GM23338 (cell line): ENCODE measurements around the gene CARMIL1. TPM values are rescaled to one million over a fixed set of nuclear protein-coding genes. Genes with fewer than 3 reads are reported as not detected.

Source experiments
- ATAC-seq: fragments of 200-7000 bp; cut with Tn5 transposase; 3 replicates; pipeline ENCODE4 v1.9.1; 2020
- DNase-seq: peaks from one replicate; pipeline ENCODE4 v3.0.0-alpha.2; 2015; ENCODE audit warnings: low spot score
- H2AFZ ChIP-seq: fragments of 200-600 bp; sonication (generic); 2 replicates; pipeline ENCODE4 v1.8.0; 2016; ENCODE audit warnings: antibody characterized with exemption, mild to moderate bottlenecking, moderate library complexity
- H3F3A ChIP-seq: fragments of 200-600 bp; sonication (generic); replicated peaks from 2 replicates; pipeline ENCODE4 v1.8.0; 2017; ENCODE audit warnings: antibody characterized with exemption, mixed run types, low read depth
- H3K27ac ChIP-seq: fragments of 200-600 bp; sonication (generic); 2 replicates; pipeline ENCODE4 v1.6.1; 2016; ENCODE audit warnings: low read depth
- H3K27me3 ChIP-seq: fragments of 200-600 bp; sonication (generic); 2 replicates; pipeline ENCODE4 v1.8.0; 2016; ENCODE audit warnings: mild to moderate bottlenecking, mixed run types, moderate library complexity; ENCODE audit not compliant: insufficient read depth
- H3K36me3 ChIP-seq: fragments of 200-600 bp; sonication (generic); 2 replicates; pipeline ENCODE4 v1.8.0; 2016; ENCODE audit warnings: mild to moderate bottlenecking; ENCODE audit not compliant: insufficient read depth
- H3K4me1 ChIP-seq: fragments of 200-600 bp; sonication (generic); 2 replicates; pipeline ENCODE4 v1.8.0; 2016; ENCODE audit warnings: mild to moderate bottlenecking, moderate library complexity; ENCODE audit not compliant: insufficient read depth
- H3K4me2 ChIP-seq: fragments of 200-600 bp; sonication (generic); 2 replicates; pipeline ENCODE4 v1.7.1; 2017; ENCODE audit warnings: mixed run types
- H3K4me3 ChIP-seq: fragments of 200-600 bp; sonication (generic); 2 replicates; pipeline ENCODE4 v1.6.1; 2016; ENCODE audit warnings: mixed run types
- H3K79me2 ChIP-seq: fragments of 200-600 bp; sonication (generic); replicated peaks from 2 replicates; pipeline ENCODE4 v1.8.0; 2017; ENCODE audit warnings: mild to moderate bottlenecking; ENCODE audit not compliant: insufficient read depth
- H3K9me2 ChIP-seq: fragments of 200-600 bp; sonication (generic); 2 replicates; pipeline ENCODE4 v1.8.0; 2017; ENCODE audit not compliant: insufficient read depth
- H4K20me1 ChIP-seq: fragments of 200-600 bp; sonication (generic); replicated peaks from 2 replicates; pipeline ENCODE4 v1.8.0; 2017; ENCODE audit warnings: mild to moderate bottlenecking; ENCODE audit not compliant: insufficient read depth
- H3K27ac Mint-ChIP-seq: 2 replicates; pipeline ENCODE4 v1.8.0; 2020; ENCODE audit warnings: inconsistent platforms, mild to moderate bottlenecking, moderate library complexity, mixed read lengths
- H3K27me3 Mint-ChIP-seq: 3 replicates; pipeline ENCODE4 v1.8.0; 2022; ENCODE audit warnings: low read depth, mild to moderate bottlenecking, moderate library complexity, mixed read lengths, inconsistent platforms; ENCODE audit not compliant: insufficient read depth, poor library complexity
- H3K36me3 Mint-ChIP-seq: 3 replicates; pipeline ENCODE4 v1.8.0; 2021; ENCODE audit warnings: low read depth, mild to moderate bottlenecking, inconsistent platforms, moderate library complexity, mixed read lengths
- H3K4me1 Mint-ChIP-seq: 3 replicates; pipeline ENCODE4 v1.8.0; 2020; ENCODE audit warnings: mild to moderate bottlenecking, inconsistent platforms, mixed read lengths
- H3K4me3 Mint-ChIP-seq: 3 replicates; pipeline ENCODE4 v1.8.0; 2021; ENCODE audit warnings: moderate library complexity, mild to moderate bottlenecking, inconsistent platforms, mixed read lengths
- H3K9me3 Mint-ChIP-seq: 3 replicates; pipeline ENCODE4 v1.8.0; 2020; ENCODE audit warnings: moderate library complexity, mild to moderate bottlenecking, inconsistent platforms, mixed read lengths
- CREB1 ChIP-seq: fragments of 250-450 bp; sonication (Bioruptor Pico); IDR thresholded peaks from 2 replicates; pipeline ENCODE4 v1.5.0; 2020; ENCODE audit warnings: low read depth, mild to moderate bottlenecking, moderate library complexity
- CTCF ChIP-seq, 2 experiments: fragments of 200-600 bp in 1 of 2; sonication (generic) in 1 of 2; conservative IDR thresholded peaks; 2 replicates each; pipeline versions ENCODE4 v1.5.1 to v1.6.1; 2016 to 2017; ENCODE audit warnings: antibody characterized with exemption in 2 of 2, low read depth in 2 of 2, mild to moderate bottlenecking in 2 of 2, moderate library complexity in 1 of 2
- ETS1 ChIP-seq: IDR thresholded peaks from 2 replicates; pipeline ENCODE4 v1.6.1; 2016; ENCODE audit warnings: antibody characterized with exemption
- EZH2 ChIP-seq: fragments of 200-600 bp; sonication (generic); IDR thresholded peaks from one replicate; pipeline ENCODE4 v1.8.0; 2017; ENCODE audit warnings: antibody characterized with exemption, mild to moderate bottlenecking, low read depth; ENCODE audit not compliant: unreplicated experiment
- EZH2phosphoT487 ChIP-seq: fragments of 200-600 bp; sonication (generic); IDR thresholded peaks from one replicate; pipeline ENCODE4 v1.8.1; 2018; ENCODE audit warnings: antibody characterized with exemption; ENCODE audit not compliant: unreplicated experiment
- JUNB ChIP-seq: IDR thresholded peaks from one replicate; pipeline ENCODE4 v1.6.1; 2016; ENCODE audit warnings: antibody characterized with exemption; ENCODE audit not compliant: unreplicated experiment
- NANOG ChIP-seq: IDR thresholded peaks from 2 replicates; pipeline ENCODE4 v1.6.1; 2016; ENCODE audit warnings: antibody characterized with exemption, borderline replicate concordance
- POLR2AphosphoS5 ChIP-seq: IDR thresholded peaks from 2 replicates; pipeline ENCODE4 v1.6.1; 2016; ENCODE audit warnings: antibody characterized with exemption, low read depth
- REST ChIP-seq: IDR thresholded peaks from one replicate; pipeline ENCODE4 v1.6.1; 2018; ENCODE audit warnings: antibody characterized with exemption; ENCODE audit not compliant: unreplicated experiment
- STAT1 ChIP-seq: IDR thresholded peaks from one replicate; pipeline ENCODE4 v1.6.1; 2016; ENCODE audit warnings: antibody characterized with exemption; ENCODE audit not compliant: unreplicated experiment
- ZNF114 ChIP-seq: fragments of 250-450 bp; sonication (Bioruptor Pico); IDR thresholded peaks from 2 replicates; pipeline ENCODE4 v1.5.0; 2020; ENCODE audit warnings: mild to moderate bottlenecking, moderate library complexity
- ZNF331 ChIP-seq: fragments of 250-450 bp; sonication (Bioruptor Pico); IDR thresholded peaks from 2 replicates; pipeline ENCODE4 v1.5.0; 2020; ENCODE audit warnings: low read depth, mild to moderate bottlenecking, moderate library complexity
- ZNF462 ChIP-seq: fragments of 250-450 bp; sonication (Bioruptor Pico); IDR thresholded peaks from 2 replicates; pipeline ENCODE4 v1.5.0; 2020; ENCODE audit warnings: mild to moderate bottlenecking, moderate library complexity
- polyA plus RNA-seq: library from polyadenylated mRNA; unstranded; fragments of >200 nt; fragmentation: Nextera tagmentation; extraction: Ambion mirVana; gene quantifications from 2 replicates; pipeline ENCODE4 v1.2.1, GENCODE V29; 2016
- total RNA-seq: library from RNA; depleted of rRNA; stranded (reverse); fragments of >200 nt; shearing (Covaris generic); gene quantifications from 2 replicates; pipeline ENCODE4 v1.2.3, GENCODE V29; 2014

The CARMIL1 gene
- total and polyA plus RNA-seq, 2 experiments from 2014 or later = 43.2 to 66.9 TPM

- no peak overlapping the region for H3K4me3 Mint-ChIP-seq
- no peak overlapping the region for H3K4me3 ChIP-seq
- no peaks in the 10 kb centered on the region for H3K36me3 ChIP-seq
- H3F3A ChIP-seq = no peaks in the 10 kb centered on the region
- H3K27ac ChIP-seq = no peak overlapping the region
- H3K27me3 ChIP-seq = no peaks in the 10 kb centered on the region
- no peaks in the 10 kb centered on the region for H3K9me2 ChIP-seq
- H4K20me1 ChIP-seq = no peaks in the 10 kb centered on the region
- no peak overlapping the region for H2AFZ ChIP-seq
- H3K4me2 ChIP-seq = no peak overlapping the region
- H3K4me1 Mint-ChIP-seq = peaks cover 29% of the 10 kb centered on the region
- peaks cover 2% of the 10 kb centered on the region for H3K27me3 Mint-ChIP-seq
- ATAC-seq = no peak
- no peaks in the 10 kb centered on the region for H3K79me2 ChIP-seq
- H3K36me3 Mint-ChIP-seq = no peaks in the 10 kb centered on the region
- peaks cover 19% of the 10 kb centered on the region for H3K4me1 ChIP-seq
- no peak for DNase-seq
- no peaks in the 10 kb centered on the region for H3K9me3 Mint-ChIP-seq
- TF ChIP-seq ZNF462 = no peak
- no peak for TF ChIP-seq JUNB
- TF ChIP-seq REST = no peak
- no peak for TF ChIP-seq CTCF (conservative IDR thresholded peaks at IDR 0.05; ENCODE audit: low read depth in 2 of 2)
- TF ChIP-seq ZNF331 (CRISPR knock-in tag) = no peak
- no peak for TF ChIP-seq EZH2phosphoT487
- TF ChIP-seq STAT1 = no peak
- no peak for TF ChIP-seq EZH2
- TF ChIP-seq ETS1 = no peak
- TF ChIP-seq CREB1 (CRISPR knock-in tag) = no peak
- TF ChIP-seq ZNF114 (CRISPR knock-in tag) = no peak
- no peak for TF ChIP-seq POLR2AphosphoS5
- no peak for TF ChIP-seq NANOG
- H3K27ac Mint-ChIP-seq = no peak overlapping the region
Measured at GRCh38 chr6:25453288-25453687, 174.1 kb downstream of the CARMIL1 start.
